GM12874 (cell line): ENCODE results near the gene ABHD17C.
A peak's percentile ranks its signal among the peaks of the same experiment; 100 is the strongest.

Source experiments
- TF ChIP-seq, protein P1 (sequence below): IDR thresholded peaks from 2 replicates; pipeline ENCODE4 v1.5.1; 2011; ENCODE audit warnings: low read depth, mild to moderate bottlenecking, control low read depth, low read length, moderate library complexity; ENCODE audit not compliant: insufficient read depth

The ABHD17C gene

GRCh38 chr15:80691575-80691974, 3.5 kb upstream of the ABHD17C start:
- TF ChIP-seq, protein P1, sequence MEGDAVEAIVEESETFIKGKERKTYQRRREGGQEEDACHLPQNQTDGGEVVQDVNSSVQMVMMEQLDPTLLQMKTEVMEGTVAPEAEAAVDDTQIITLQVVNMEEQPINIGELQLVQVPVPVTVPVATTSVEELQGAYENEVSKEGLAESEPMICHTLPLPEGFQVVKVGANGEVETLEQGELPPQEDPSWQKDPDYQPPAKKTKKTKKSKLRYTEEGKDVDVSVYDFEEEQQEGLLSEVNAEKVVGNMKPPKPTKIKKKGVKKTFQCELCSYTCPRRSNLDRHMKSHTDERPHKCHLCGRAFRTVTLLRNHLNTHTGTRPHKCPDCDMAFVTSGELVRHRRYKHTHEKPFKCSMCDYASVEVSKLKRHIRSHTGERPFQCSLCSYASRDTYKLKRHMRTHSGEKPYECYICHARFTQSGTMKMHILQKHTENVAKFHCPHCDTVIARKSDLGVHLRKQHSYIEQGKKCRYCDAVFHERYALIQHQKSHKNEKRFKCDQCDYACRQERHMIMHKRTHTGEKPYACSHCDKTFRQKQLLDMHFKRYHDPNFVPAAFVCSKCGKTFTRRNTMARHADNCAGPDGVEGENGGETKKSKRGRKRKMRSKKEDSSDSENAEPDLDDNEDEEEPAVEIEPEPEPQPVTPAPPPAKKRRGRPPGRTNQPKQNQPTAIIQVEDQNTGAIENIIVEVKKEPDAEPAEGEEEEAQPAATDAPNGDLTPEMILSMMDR: no peak

DNA sequence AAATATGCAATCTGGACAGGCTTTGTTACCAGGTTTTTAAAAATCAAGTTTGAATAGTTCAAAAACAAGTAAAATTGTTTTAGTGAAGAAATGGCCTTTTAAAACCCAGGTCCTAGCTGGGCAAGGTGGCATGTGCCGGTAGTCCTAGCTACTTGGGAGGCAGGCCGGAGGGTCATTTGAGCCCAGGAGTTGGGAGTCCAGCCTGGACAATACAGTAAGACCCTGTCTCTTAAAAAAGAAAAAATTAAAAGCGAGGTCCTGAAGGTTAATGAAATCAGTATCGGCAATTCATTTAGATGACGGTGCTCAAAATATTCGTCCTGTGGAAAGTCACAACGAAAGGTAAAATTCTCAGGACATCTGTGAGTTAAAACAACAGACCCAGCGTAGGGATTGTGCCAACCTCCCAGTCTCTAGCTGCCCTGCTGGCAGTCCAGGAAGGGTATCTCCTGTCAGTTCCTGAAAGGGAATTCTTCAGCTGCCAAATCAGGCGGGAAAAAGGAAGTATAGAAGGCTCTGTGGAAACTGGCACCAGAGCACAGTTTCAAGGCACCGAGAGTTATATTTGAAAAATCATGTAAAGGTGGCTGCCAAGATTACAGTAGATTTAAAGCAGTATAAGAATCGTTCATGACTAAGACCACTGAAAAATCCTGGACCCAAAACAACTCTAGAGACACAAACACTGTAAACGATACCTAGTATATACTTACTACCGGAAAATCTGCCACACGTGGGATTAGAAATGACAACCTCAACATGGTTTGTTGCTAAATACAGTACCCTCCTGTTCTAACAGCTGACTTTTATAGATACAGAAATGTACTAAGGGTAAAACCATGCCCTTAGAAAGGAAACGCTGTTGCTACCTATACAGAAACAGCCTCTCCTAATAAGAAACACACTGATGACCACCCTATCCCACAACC, 1.2 kb upstream of the ABHD17C start:
- TF ChIP-seq, protein P1: no peak

DNA sequence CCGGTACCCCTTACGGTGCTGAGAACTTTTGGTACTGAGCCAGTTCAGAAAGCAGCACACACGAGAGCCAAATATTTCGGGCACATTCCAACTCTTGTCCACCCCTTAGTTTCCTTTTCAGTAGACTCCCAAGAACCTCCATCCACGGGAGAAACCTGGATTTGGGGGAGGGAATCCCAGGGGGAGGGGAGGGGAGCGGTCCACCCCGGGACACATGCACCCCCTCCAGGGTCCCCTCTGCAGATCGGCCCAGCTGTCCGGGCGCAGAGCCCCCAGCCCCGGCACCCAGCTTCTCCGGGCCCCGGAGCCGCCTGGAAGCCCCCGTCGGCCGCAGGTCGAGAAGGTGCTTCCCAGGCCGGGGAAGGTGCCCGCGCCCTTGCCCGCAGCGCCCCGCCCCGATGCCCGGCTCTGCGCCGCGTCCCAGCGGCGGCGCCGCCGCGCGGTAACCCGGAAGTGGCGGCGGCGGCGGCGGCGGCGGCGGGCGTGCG, 455 bp upstream of the ABHD17C start:
- TF ChIP-seq, protein P1: no peak

GRCh38 chr15:80695911-80696661, 976 bp downstream of the ABHD17C start:
- TF ChIP-seq, protein P1: peak; percentile 33; the same call in 1 of the 2 replicates

- TF ChIP-seq, protein P1: no peak
Observed at GRCh38 chr15:80697075-80697685, 2.1 kb downstream of the ABHD17C start.

DNA sequence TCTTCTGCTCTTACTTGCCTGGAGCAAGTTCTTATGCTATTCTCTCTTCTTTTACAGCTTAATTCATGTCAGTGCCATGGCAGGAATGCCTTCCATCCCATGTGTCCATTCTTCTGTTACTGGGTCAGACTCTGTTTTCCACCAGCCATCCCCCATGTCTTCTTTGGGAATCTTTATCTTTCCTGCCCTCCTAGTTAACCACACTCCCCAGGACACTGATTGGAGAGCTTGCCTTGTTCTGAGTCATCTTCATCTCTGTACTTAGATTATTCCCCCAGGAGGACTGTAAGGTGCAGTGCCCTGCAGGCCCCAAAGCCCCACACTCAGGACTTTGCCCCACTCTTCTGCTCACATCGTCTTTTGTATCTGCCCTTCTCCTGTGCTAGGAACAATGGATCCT, 3.6 kb downstream of the ABHD17C start:
- TF ChIP-seq, protein P1: no peak

- TF ChIP-seq, protein P1: no peak
Observed at GRCh38 chr15:80699981-80700380, 4.9 kb downstream of the ABHD17C start.
